Naive thymus-derived CD8-positive, alpha-beta T cell (primary cell): ENCODE results near the gene LCE3C. TPM values are rescaled to one million over a fixed set of nuclear protein-coding genes. Genes with fewer than 3 reads are reported as not detected.

Experiments used
- ATAC-seq, 2 donors: fragments of 150-1000 bp; cut with Tn5 transposase in 1 of 2; sonication (Bioruptor Pico), chemical (Tn5 transposase) in 1 of 2; 1 replicate in 1 of 2; 2 replicates in 1 of 2; pipeline ENCODE4 v1.10.0; 2021; ENCODE audit warnings: mild to moderate bottlenecking in 2 of 2, moderate library complexity in 2 of 2
- POLR2A ChIA-PET: fragments of 350-600 bp; sonication (Branson Sonifier 250); formaldehyde crosslinking; loops from one replicate; lab custom pipeline; 2021; ENCODE audit warnings: antibody characterized with exemption; lab: Charles Lee
- DNase-seq, 10 donors: peaks; one replicate each; pipeline versions ENCODE4 v3.0.0 to v3.0.0-alpha.2; 2020 to 2022
- H3K27ac Mint-ChIP-seq, 10 donors: one replicate each; pipeline ENCODE4 v1.8.0; 2020 to 2022; ENCODE audit warnings: mild to moderate bottlenecking in 10 of 10, mixed read lengths in 10 of 10, moderate library complexity in 4 of 10, inconsistent platforms in 1 of 10
- H3K27me3 Mint-ChIP-seq, 5 donors: one replicate each; pipeline ENCODE4 v1.8.0; 2021 to 2022; ENCODE audit warnings: mixed read lengths in 5 of 5
- H3K36me3 Mint-ChIP-seq, 3 donors: one replicate each; pipeline ENCODE4 v1.8.0; 2020 to 2022; ENCODE audit warnings: mixed read lengths in 3 of 3, mild to moderate bottlenecking in 2 of 3, inconsistent platforms in 1 of 3
- H3K4me1 Mint-ChIP-seq, 4 donors: one replicate each; pipeline ENCODE4 v1.8.0; 2021 to 2022; ENCODE audit warnings: mixed read lengths in 4 of 4
- H3K4me3 Mint-ChIP-seq, 10 donors: one replicate each; pipeline ENCODE4 v1.8.0; 2020 to 2022; ENCODE audit warnings: mild to moderate bottlenecking in 10 of 10, mixed read lengths in 10 of 10, moderate library complexity in 6 of 10, inconsistent platforms in 1 of 10
- H3K9me3 Mint-ChIP-seq, 9 donors: one replicate each; pipeline ENCODE4 v1.8.0; 2020 to 2022; ENCODE audit warnings: mixed read lengths in 9 of 9, mild to moderate bottlenecking in 3 of 9, inconsistent platforms in 1 of 9, moderate library complexity in 1 of 9
- polyA plus RNA-seq, 3 donors: library from polyadenylated mRNA; unstranded; fragments of 300-500 nt; fragmentation: Illumina TruSeq; gene quantifications; one replicate each; pipeline ENCODE4 v1.2.3, GENCODE V29; 2021
- total RNA-seq, 8 experiments: library from RNA in 2 of 8; stranded (reverse) in 2 of 8; gene quantifications; one replicate each; pipeline ENCODE4 v1.2.3 and lab custom pipeline; 2021 to 2026

Gene LCE3C
- total and polyA plus RNA-seq, 5 experiments from 2014 or later, result not detected

DNA sequence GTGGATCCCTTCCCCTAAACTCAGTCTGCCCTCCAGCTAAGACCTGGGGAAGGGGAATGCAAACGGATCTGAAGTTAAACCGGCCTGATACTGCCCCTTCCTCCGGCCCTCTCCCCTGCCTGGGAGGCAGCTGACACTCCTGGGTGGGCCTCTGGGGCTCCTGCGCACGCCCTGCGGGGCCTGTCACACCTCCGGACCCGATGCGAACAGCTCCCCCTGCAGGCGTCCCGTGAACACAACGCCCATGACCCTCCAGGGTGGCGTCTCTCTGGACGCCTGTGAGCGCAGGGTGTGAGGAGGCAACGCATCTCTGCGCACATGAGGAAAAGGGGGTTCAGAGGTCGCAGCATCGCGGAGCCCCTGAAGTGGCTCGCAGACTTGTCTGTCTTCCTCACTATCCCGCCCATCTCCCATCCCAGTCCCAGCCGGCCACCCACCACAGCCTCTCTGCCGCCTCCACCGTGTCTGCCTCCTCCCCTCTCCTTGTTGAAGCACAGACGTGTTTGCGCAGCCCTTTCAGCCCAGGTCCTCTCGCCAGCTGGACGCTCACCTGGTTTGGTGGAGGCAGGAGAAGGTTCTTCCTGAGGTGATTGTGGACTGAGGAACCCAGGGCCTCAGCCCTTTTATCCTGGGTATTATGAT is 23.3 kb downstream of the LCE3C start:
- H3K9me3 Mint-ChIP-seq, result peaks cover 0 to 16% (median 10%) of the 10 kb centered on the region in 9 donors
- peaks cover 0 to 5% (median 2%) of the 10 kb centered on the region in 4 donors for H3K4me1 Mint-ChIP-seq
- no peak for DNase-seq
- POLR2A ChIA-PET, result no interaction called here
- no peak overlapping the region for H3K4me3 Mint-ChIP-seq
- H3K27me3 Mint-ChIP-seq, result peaks cover 13 to 36% (median 29%) of the 10 kb centered on the region in 5 donors
- ATAC-seq, result no peak
- H3K27ac Mint-ChIP-seq, result peak overlapping the region in 1 of 10 donors; percentile 35
- peaks cover 0 to 11% (median 0%) of the 10 kb centered on the region in 3 donors for H3K36me3 Mint-ChIP-seq

GRCh38 chr1:152626744-152627143 is 26.7 kb downstream of the LCE3C start:
- Mint-ChIP-seq H3K27me3 (peaks cover 15 to 63% (median 42%) of the 10 kb centered on the region in 5 donors), H3K4me3 (no peak overlapping the region), H3K4me1 (peaks cover 0 to 5% (median 2%) of the 10 kb centered on the region in 4 donors), H3K36me3 (no peaks in the 10 kb centered on the region), H3K27ac (no peak overlapping the region), H3K9me3 (peaks cover 0 to 7% (median 0%) of the 10 kb centered on the region in 9 donors)
- POLR2A ChIA-PET, result no interaction called here
- ATAC-seq (no peak), DNase-seq (no peak)

GRCh38 chr1:152630596-152630995 is 30.6 kb downstream of the LCE3C start:
- Mint-ChIP-seq H3K27me3 (peaks cover 10 to 57% (median 29%) of the 10 kb centered on the region in 5 donors), H3K4me3 (no peak overlapping the region), H3K36me3 (no peaks in the 10 kb centered on the region), H3K27ac (no peak overlapping the region), H3K4me1 (no peaks in the 10 kb centered on the region), H3K9me3 (peaks cover 2 to 19% (median 4%) of the 10 kb centered on the region in 9 donors)
- no peak for ATAC-seq
- no peak for DNase-seq
- POLR2A ChIA-PET, result no interaction called here

DNA sequence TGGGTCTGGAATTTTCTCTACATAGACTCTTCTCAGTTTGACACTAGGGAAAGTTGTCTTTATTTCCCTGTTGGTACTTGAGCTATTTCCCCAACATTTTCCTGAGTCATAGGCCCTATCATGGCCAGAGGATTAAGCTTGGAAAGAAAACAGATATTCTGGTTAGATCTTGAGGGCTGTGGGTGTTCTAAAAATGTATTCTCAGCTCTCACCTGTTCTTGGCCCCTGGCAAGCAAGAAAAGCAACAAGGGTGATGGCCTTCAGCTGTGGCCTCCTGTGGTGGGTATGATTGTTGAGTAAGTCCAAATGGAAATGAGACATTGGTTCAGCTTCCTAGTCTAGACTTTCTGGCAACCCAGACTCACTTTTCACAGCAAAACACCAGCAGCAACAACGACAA is 40.3 kb downstream of the LCE3C start:
- H3K4me3 Mint-ChIP-seq, result no peak overlapping the region
- H3K36me3 Mint-ChIP-seq, result peaks cover 0 to 7% (median 0%) of the 10 kb centered on the region in 3 donors
- no peak for ATAC-seq
- peaks cover 4 to 11% (median 6%) of the 10 kb centered on the region in 5 donors for H3K27me3 Mint-ChIP-seq
- no peak overlapping the region for H3K27ac Mint-ChIP-seq
- POLR2A ChIA-PET, result no interaction called here
- DNase-seq, result no peak
- peaks cover 0 to 11% (median 0%) of the 10 kb centered on the region in 9 donors for H3K9me3 Mint-ChIP-seq
- H3K4me1 Mint-ChIP-seq, result no peaks in the 10 kb centered on the region

DNA sequence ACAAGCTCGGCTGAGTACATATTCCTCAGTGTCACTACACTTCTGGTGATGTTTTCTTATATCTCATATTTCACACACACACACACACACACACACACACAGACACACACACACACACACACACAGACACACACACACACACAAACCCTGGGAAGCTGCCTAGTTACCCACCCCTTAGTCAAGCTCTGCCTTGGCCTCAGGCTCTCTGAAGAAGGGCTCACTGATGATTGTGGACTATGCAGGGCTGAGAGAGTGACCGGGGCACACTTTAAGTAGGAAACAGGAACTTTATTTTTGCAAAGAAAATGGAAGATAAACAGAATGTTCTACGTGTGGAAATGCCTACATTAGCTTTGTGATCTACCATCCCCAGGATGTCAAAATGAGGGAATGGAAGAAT is 43.9 kb downstream of the LCE3C start:
- peaks cover 0 to 7% (median 0%) of the 10 kb centered on the region in 3 donors for H3K36me3 Mint-ChIP-seq
- H3K4me3 Mint-ChIP-seq, result no peak overlapping the region
- H3K4me1 Mint-ChIP-seq, result no peaks in the 10 kb centered on the region
- POLR2A ChIA-PET, result no interaction called here
- no peak for DNase-seq
- peaks cover 0 to 8% (median 0%) of the 10 kb centered on the region in 9 donors for H3K9me3 Mint-ChIP-seq
- ATAC-seq, result no peak
- H3K27me3 Mint-ChIP-seq, result peaks cover 7 to 38% (median 24%) of the 10 kb centered on the region in 5 donors
- H3K27ac Mint-ChIP-seq, result no peak overlapping the region

DNA sequence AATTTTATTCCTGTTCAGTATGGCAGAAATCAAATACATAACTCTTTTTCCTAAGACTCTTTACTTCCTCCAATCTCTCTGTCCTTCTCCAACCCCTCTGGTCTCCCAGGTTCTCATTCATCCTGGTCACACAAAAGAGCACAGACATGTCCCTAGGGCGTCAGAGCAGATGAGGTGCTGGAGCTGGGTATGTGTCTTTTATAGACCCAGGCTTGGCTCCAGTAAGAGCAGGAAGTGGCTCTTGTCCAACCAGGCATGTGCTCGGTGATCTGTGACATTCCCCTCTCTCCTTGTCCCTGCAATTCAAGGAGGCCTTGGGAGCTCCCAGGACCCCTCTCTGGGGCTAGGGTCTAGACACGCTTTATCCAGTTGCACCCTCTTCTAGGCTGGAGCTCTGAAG is 45.1 kb downstream of the LCE3C start:
- H3K4me3 Mint-ChIP-seq, result no peak overlapping the region
- no peak overlapping the region for H3K27ac Mint-ChIP-seq
- H3K27me3 Mint-ChIP-seq, result peaks cover 6 to 50% (median 26%) of the 10 kb centered on the region in 5 donors
- no peaks in the 10 kb centered on the region for H3K4me1 Mint-ChIP-seq
- DNase-seq (no peak), ATAC-seq (no peak)
- peaks cover 0 to 2% (median 0%) of the 10 kb centered on the region in 9 donors for H3K9me3 Mint-ChIP-seq
- no peaks in the 10 kb centered on the region for H3K36me3 Mint-ChIP-seq
- POLR2A ChIA-PET, result no interaction called here

GRCh38 chr1:152646656-152647055 is 46.6 kb downstream of the LCE3C start:
- Mint-ChIP-seq H3K27ac (no peak overlapping the region), H3K4me1 (no peaks in the 10 kb centered on the region), H3K36me3 (no peaks in the 10 kb centered on the region), H3K27me3 (peaks cover 6 to 54% (median 27%) of the 10 kb centered on the region in 5 donors), H3K4me3 (no peak overlapping the region), H3K9me3 (peaks cover 0 to 2% (median 0%) of the 10 kb centered on the region in 9 donors)
- DNase-seq, result no peak
- no peak for ATAC-seq
- POLR2A ChIA-PET, result no interaction called here

Other genes starting within 250 kb of the LCE3C start
- under 1 TPM in 1 of 2 experiments, not detected in 1; 0.10 TPM for gene FLG2, start 240.2 kb upstream of the LCE3C start, total RNA-seq
- under 1 TPM in 1 of 3 donors, not detected in 2; 0.01 TPM for gene FLG2, start 240.2 kb upstream of the LCE3C start, polyA plus RNA-seq
- gene CRNN, start 186.0 kb upstream of the LCE3C start, total RNA-seq, result not detected
- not detected for gene CRNN, start 186.0 kb upstream of the LCE3C start, polyA plus RNA-seq
- gene LCE5A, start 89.4 kb upstream of the LCE3C start, total RNA-seq, result not detected
- gene LCE5A, start 89.4 kb upstream of the LCE3C start, polyA plus RNA-seq, result not detected
- gene CRCT1, start 85.8 kb upstream of the LCE3C start, total RNA-seq, result not detected
- gene CRCT1, start 85.8 kb upstream of the LCE3C start, polyA plus RNA-seq, result not detected
- gene LCE3E, start 33.5 kb upstream of the LCE3C start, total RNA-seq, result not detected
- gene LCE3E, start 33.5 kb upstream of the LCE3C start, polyA plus RNA-seq, result not detected
- not detected for gene LCE3D, start 19.7 kb upstream of the LCE3C start, total RNA-seq
- not detected for gene LCE3D, start 19.7 kb upstream of the LCE3C start, polyA plus RNA-seq
- gene LCE3B, start 13.6 kb downstream of the LCE3C start, total RNA-seq, result not detected
- not detected for gene LCE3B, start 13.6 kb downstream of the LCE3C start, polyA plus RNA-seq
- not detected for gene LCE3A, start 22.9 kb downstream of the LCE3C start, total RNA-seq
- gene LCE3A, start 22.9 kb downstream of the LCE3C start, polyA plus RNA-seq, result not detected
- gene LCE2D, start 63.1 kb downstream of the LCE3C start, total RNA-seq, result not detected
- gene LCE2D, start 63.1 kb downstream of the LCE3C start, polyA plus RNA-seq, result not detected
- not detected for gene LCE2C, start 75.0 kb downstream of the LCE3C start, total RNA-seq
- not detected for gene LCE2C, start 75.0 kb downstream of the LCE3C start, polyA plus RNA-seq
- gene LCE2B, start 85.9 kb downstream of the LCE3C start, total RNA-seq, result not detected
- gene LCE2B, start 85.9 kb downstream of the LCE3C start, polyA plus RNA-seq, result not detected
- not detected for gene LCE2A, start 98.1 kb downstream of the LCE3C start, total RNA-seq
- not detected for gene LCE2A, start 98.1 kb downstream of the LCE3C start, polyA plus RNA-seq
- gene LCE4A, start 107.9 kb downstream of the LCE3C start, total RNA-seq, result not detected
- gene LCE4A, start 107.9 kb downstream of the LCE3C start, polyA plus RNA-seq, result not detected
- gene KPRP, start 157.8 kb downstream of the LCE3C start, total RNA-seq, result not detected
- gene KPRP, start 157.8 kb downstream of the LCE3C start, polyA plus RNA-seq, result not detected
- gene LCE1F, start 174.9 kb downstream of the LCE3C start, total RNA-seq, result not detected
- gene LCE1F, start 174.9 kb downstream of the LCE3C start, polyA plus RNA-seq, result not detected
- not detected for gene LCE1E, start 186.0 kb downstream of the LCE3C start, total RNA-seq
- gene LCE1E, start 186.0 kb downstream of the LCE3C start, polyA plus RNA-seq, result not detected
- gene LCE1D, start 196.5 kb downstream of the LCE3C start, total RNA-seq, result not detected
- not detected for gene LCE1D, start 196.5 kb downstream of the LCE3C start, polyA plus RNA-seq
- not detected for gene LCE1C, start 206.4 kb downstream of the LCE3C start, total RNA-seq
- not detected for gene LCE1C, start 206.4 kb downstream of the LCE3C start, polyA plus RNA-seq
- not detected for gene LCE1B, start 211.7 kb downstream of the LCE3C start, total RNA-seq
- not detected for gene LCE1B, start 211.7 kb downstream of the LCE3C start, polyA plus RNA-seq
- not detected for gene LCE1A, start 227.2 kb downstream of the LCE3C start, total RNA-seq
- not detected for gene LCE1A, start 227.2 kb downstream of the LCE3C start, polyA plus RNA-seq
- gene LCE6A, start 242.6 kb downstream of the LCE3C start, total RNA-seq, result not detected
- not detected for gene LCE6A, start 242.6 kb downstream of the LCE3C start, polyA plus RNA-seq